ENCODE data around the gene DDX49. TPM values are rescaled to one million over a fixed set of nuclear protein-coding genes. Genes with fewer than 3 reads are reported as not detected.

DDX49 gene
- total and polyA plus RNA-seq, 9 of the 15 experiments (the other 6 are each of a cell fraction or from before 2014, with no cell fraction given), result 1.1 to 113 (median 45.7) TPM

DNA sequence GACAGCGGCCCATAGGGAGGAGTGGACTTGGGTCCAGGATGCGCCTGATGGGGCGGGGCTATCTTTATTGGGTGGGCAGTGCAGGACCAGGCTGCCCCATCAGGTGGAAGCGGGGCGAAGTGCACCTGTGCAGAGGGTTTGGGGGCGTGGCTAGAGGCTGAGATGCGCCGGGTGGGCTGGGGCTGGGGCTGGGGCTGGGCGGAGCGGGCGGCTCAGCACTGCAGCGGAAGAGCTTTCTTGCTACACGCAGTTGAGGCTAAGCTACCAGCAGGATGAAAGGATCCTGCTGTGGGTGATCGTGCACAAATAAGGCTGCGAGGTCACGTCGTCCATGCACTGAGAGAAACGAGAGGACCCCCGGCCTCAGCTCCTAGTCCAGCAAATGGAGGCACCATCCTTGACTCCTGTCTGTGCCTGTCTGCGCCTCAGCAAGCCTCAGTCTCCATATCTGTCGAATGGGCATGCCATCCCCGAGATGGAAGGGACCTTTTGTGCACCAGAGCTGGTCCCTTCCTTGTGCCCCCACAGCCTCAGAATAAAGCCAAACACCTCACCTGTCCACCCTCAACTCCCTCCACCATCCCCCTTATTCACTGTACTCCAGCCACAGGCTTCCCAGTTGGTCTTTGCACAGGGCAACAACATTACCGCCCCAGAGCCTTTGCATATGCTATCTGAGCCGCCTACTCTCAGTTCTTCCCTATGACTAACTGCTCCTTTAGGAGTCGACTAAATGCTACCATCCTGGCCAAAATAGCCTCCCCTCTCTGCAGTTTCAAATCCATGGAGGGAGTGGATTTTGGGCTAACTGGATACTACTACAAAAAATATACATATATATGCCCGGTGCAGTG, 42.5 kb downstream of the DDX49 start:
- peak; percentile 37 for ATAC-seq
- H3K4me3 ChIP-seq, result no peak overlapping the region

More for the DNA sequence above, 42.5 kb downstream of the DDX49 start:
- ChIA-PET CTCF (ENCODE audit: low intra/inter-chr PET ratio) (no interaction called here), POLR2A (no interaction called here)
- TF ChIP-seq ADNP (tag; IDR thresholded peaks at IDR 0.05) (peak; percentile 69), ELF1 (tag; IDR thresholded peaks at IDR 0.05) (no peak), FOSL1 (tag; conservative IDR thresholded peaks at IDR 0.05) (no peak), CHD4 (IDR thresholded peaks at IDR 0.05; ENCODE audit: insufficient read depth, insufficient replicate concordance, low read depth, low read length, poor library complexity, severe bottlenecking) (peak; percentile 34), RBM25 (IDR thresholded peaks at IDR 0.05; ENCODE audit: low read depth, low read length, severe bottlenecking) (peak; percentile 91), KDM1A (IDR thresholded peaks at IDR 0.05) (peak; percentile 49 to 68; a peak in 2 of 4 replicates), TFAP4 (CRISPR knock-in tag; IDR thresholded peaks at IDR 0.05; ENCODE audit: borderline replicate concordance) (no peak), SMARCA5 (IDR thresholded peaks at IDR 0.05) (peak; percentile 82; the same call in 1 of the 2 replicates), RCOR1 (IDR thresholded peaks at IDR 0.05; ENCODE audit: borderline replicate concordance in 1 of 2, low read depth in 2 of 2, low read length in 2 of 2) (0 out of 4 replicates have a peak, but pooled peaks of 1 of the 2 experiments have one; percentile 42), BCOR (IDR thresholded peaks at IDR 0.05) (peak; percentile 93)
- TF ChIP-seq, protein P1, sequence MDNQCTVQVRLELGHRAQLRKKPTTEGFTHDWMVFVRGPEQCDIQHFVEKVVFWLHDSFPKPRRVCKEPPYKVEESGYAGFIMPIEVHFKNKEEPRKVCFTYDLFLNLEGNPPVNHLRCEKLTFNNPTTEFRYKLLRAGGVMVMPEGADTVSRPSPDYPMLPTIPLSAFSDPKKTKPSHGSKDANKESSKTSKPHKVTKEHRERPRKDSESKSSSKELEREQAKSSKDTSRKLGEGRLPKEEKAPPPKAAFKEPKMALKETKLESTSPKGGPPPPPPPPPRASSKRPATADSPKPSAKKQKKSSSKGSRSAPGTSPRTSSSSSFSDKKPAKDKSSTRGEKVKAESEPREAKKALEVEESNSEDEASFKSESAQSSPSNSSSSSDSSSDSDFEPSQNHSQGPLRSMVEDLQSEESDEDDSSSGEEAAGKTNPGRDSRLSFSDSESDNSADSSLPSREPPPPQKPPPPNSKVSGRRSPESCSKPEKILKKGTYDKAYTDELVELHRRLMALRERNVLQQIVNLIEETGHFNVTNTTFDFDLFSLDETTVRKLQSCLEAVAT (IDR thresholded peaks at IDR 0.05), result no peak
- H3K9ac ChIP-seq (ENCODE audit: insufficient read depth in 1 of 2, low read depth in 2 of 2, low read length in 2 of 2), result peak overlapping the region in 1 of 2 experiments; percentile 45; a peak in 1 of 4 replicates
- WGBS (ENCODE audit: insufficient coverage, low coverage, missing lambda C conversion rate), result 15% methylated on average over 14 of the region's 26 CpGs
- peaks cover 0 to 7% of the 10 kb centered on the region in 2 experiments; a peak in 2 of 5 replicates for H3K4me1 ChIP-seq (replicated peaks in 1 of 2; ENCODE audit: control insufficient read depth in 2 of 2, insufficient read depth in 2 of 2, low read length in 2 of 2)
- H3K79me2 ChIP-seq (ENCODE audit: control insufficient read depth, insufficient read depth, low read length), result no peaks in the 10 kb centered on the region
- H3K9me3 ChIP-seq (replicated peaks; ENCODE audit: control insufficient read depth, insufficient read depth, low read depth, low read length), result no peaks in the 10 kb centered on the region
- in situ Hi-C loops (cut with MboI) (no loop called here), intact Hi-C loops (cut with micrococcal nuclease) (no loop called here)
- no peak overlapping the region for H3K4me2 ChIP-seq (ENCODE audit: insufficient read depth, low read length)
- DNase-seq (ENCODE audit: extremely low read depth in 1 of 4, low spot score in 3 of 4) (peak in 2 of 4 experiments; percentile 58 to 59), FAIRE-seq (no peak)
- no peaks in the 10 kb centered on the region for H4K20me1 ChIP-seq (replicated peaks; ENCODE audit: control insufficient read depth, insufficient read depth, low read length)
- BruUV-seq (replicated peaks), result no TSS peak
- H3K27ac ChIP-seq (ENCODE audit: extremely low read depth, low read depth, low read length), result no peak overlapping the region
- no peaks in the 10 kb centered on the region for H3K9me1 ChIP-seq (ENCODE audit: control insufficient read depth, insufficient read depth, low read length)
- peaks cover 4 to 31% of the 10 kb centered on the region in 2 experiments; a peak in 3 of 5 replicates for H3K27me3 ChIP-seq (ENCODE audit: control insufficient read depth in 2 of 2, insufficient read depth in 2 of 2, low read length in 2 of 2)
- H3K36me3 ChIP-seq (ENCODE audit: control insufficient read depth, insufficient read depth, low read length), result no peaks in the 10 kb centered on the region
- no peak overlapping the region for H2AFZ ChIP-seq (ENCODE audit: low read depth, low read length)

Data from K562 (cell line).